Measurements from ENCODE around the gene BACH1. TPM values are rescaled to one million over a fixed set of nuclear protein-coding genes. Genes with fewer than 3 reads are reported as not detected.

Gene BACH1
- total and polyA plus RNA-seq, 2 of the 8 experiments (the other 6 are each of a cell fraction or from before 2014, with no cell fraction given) = 6.9 to 50.7 TPM

GRCh38 chr21:29335720-29336119, 37.0 kb downstream of the BACH1 start:
- Histone ChIP-seq H3K56ac (replicated peaks; ENCODE audit: insufficient read length, low read depth, low read length) (no peak overlapping the region), H3K14ac (ENCODE audit: insufficient read length) (no peak overlapping the region), H3K79me2 (ENCODE audit: control insufficient read depth in 1 of 2, insufficient read depth in 2 of 2, low read length in 2 of 2) (peaks cover 0 to 15% of the 10 kb centered on the region in 2 experiments; a peak in 1 of 4 replicates), H4K5ac (ENCODE audit: insufficient read length, low read depth, low read length) (no peak overlapping the region), H3K23ac (ENCODE audit: insufficient read length) (no peak overlapping the region), H3K9ac (replicated peaks in 1 of 4; ENCODE audit: extremely low read depth in 1 of 4, low read depth in 3 of 4, low read length in 3 of 4) (no peak overlapping the region), H2BK12ac (ENCODE audit: low read depth, low read length) (no peak overlapping the region), H3K18ac (ENCODE audit: extremely low read depth, low read length) (no peak overlapping the region), H4K20me1 (replicated peaks in 1 of 2; ENCODE audit: control insufficient read depth in 1 of 2, insufficient read depth in 2 of 2, low read length in 2 of 2) (peaks cover 3 to 5% of the 10 kb centered on the region in 2 experiments), H3K79me1 (ENCODE audit: low read depth, low read length) (no peaks in the 10 kb centered on the region), H4K8ac (ENCODE audit: extremely low read depth, insufficient read depth, low read length) (no peak overlapping the region), H4K91ac (replicated peaks; ENCODE audit: insufficient read length, low read length) (no peak overlapping the region), H3K27me3 (replicated peaks in 1 of 4; ENCODE audit: control insufficient read depth in 3 of 4, extremely low read depth in 1 of 4, insufficient read depth in 3 of 4, low read length in 3 of 4) (no peaks in the 10 kb centered on the region), H3K27ac (ENCODE audit: low read depth, low read length) (no peak overlapping the region), H3K36me3 (ENCODE audit: control insufficient read depth in 2 of 4, insufficient read depth in 4 of 4, low read length in 3 of 4) (peaks cover 0 to 3% (median 1%) of the 10 kb centered on the region in 4 experiments; a peak in 3 of 8 replicates), H3K4me2 (ENCODE audit: insufficient read depth in 1 of 2, low read depth in 2 of 2, low read length in 2 of 2) (no peak overlapping the region), H3K9me3 (ENCODE audit: insufficient read depth in 2 of 2, low read depth in 1 of 2, low read length in 1 of 2) (no peaks in the 10 kb centered on the region), H2AFZ (ENCODE audit: low read length) (no peak overlapping the region), H2AK5ac (ENCODE audit: low read depth, low read length) (no peak overlapping the region), H2BK15ac (ENCODE audit: low read length) (no peak overlapping the region), H3K4ac (replicated peaks; ENCODE audit: insufficient read length, low read depth, low read length) (no peak overlapping the region), H2BK20ac (ENCODE audit: low read length) (no peak overlapping the region), H2BK120ac (replicated peaks; ENCODE audit: low read depth, low read length) (no peak overlapping the region), H3K23me2 (ENCODE audit: low read depth, low read length) (no peaks in the 10 kb centered on the region), H3K4me1 (replicated peaks in 1 of 4; ENCODE audit: control insufficient read depth in 3 of 4, insufficient read depth in 4 of 4, low read length in 3 of 4) (no peaks in the 10 kb centered on the region), H2BK5ac (ENCODE audit: low read depth, low read length) (no peak overlapping the region), H3K4me3 (ENCODE audit: extremely low read depth in 1 of 4, insufficient read depth in 2 of 4, low read depth in 3 of 4, low read length in 4 of 4) (no peak overlapping the region)
- CTCF ChIA-PET (ENCODE audit: partially characterized antibody) = interaction anchor here (0.6 to 2.6 kb wide), 12 partner anchors 9 to 173 kb away, joined by 3 to 8 read pairs (median 4); no protein-coding TSS in a partner anchor
- WGBS, 2 experiments (ENCODE audit: extremely low coverage in 1 of 2, insufficient coverage in 1 of 2, insufficient read length in 1 of 2, insufficient replicate concordance in 2 of 2, low coverage in 1 of 2, low lambda C conversion rate in 2 of 2, missing lambda C conversion rate in 1 of 2) = 84% methylated on average over 3 of the region's 3 CpGs; no CpG with 5 or more reads in 1 of the 2 experiments
- POLR2A ChIA-PET (ENCODE audit: partially characterized antibody) = no interaction called here
- FAIRE-seq = no peak
- DNase-seq (ENCODE audit: low read depth in 1 of 2, low spot score in 2 of 2) = no peak
- TF ChIP-seq POLR2AphosphoS5 (IDR thresholded peaks at IDR 0.05; ENCODE audit: low read depth, low read length) (no peak), RFX5 (IDR thresholded peaks at IDR 0.05; ENCODE audit: borderline replicate concordance, low read depth, low read length) (no peak), NANOG (IDR thresholded peaks at IDR 0.05; ENCODE audit: insufficient read depth, low read depth, low read length, poor library complexity, severe bottlenecking) (no peak), ATF2 (IDR thresholded peaks at IDR 0.05; ENCODE audit: low read length) (no peak), CHD2 (IDR thresholded peaks at IDR 0.05; ENCODE audit: low read length) (no peak), CTBP2 (IDR thresholded peaks at IDR 0.05; ENCODE audit: borderline replicate concordance, insufficient read depth, insufficient read length, low read length) (no peak), POU5F1 (IDR thresholded peaks at IDR 0.05; ENCODE audit: low read depth, low read length) (no peak), ATF3 (IDR thresholded peaks at IDR 0.05; ENCODE audit: insufficient read depth, low read depth, low read length) (no peak)

Data from H1 (cell line).